ENCODE results near the gene RELL1.

GRCh38 chr4:37719021-37719420 lies 32.8 kb upstream of the RELL1 start:
- TF ChIP-seq ZNF704 (tag by site-specific recombination; IDR thresholded peaks at IDR 0.05) (no peak), ZNF274 (IDR thresholded peaks at IDR 0.05; ENCODE audit: low read length) (no peak), ZNF274 (tag by site-specific recombination; IDR thresholded peaks at IDR 0.05; ENCODE audit: borderline replicate concordance) (no peak), ZNF473 (tag by site-specific recombination; IDR thresholded peaks at IDR 0.05) (no peak), CTCF (tag by site-specific recombination; IDR thresholded peaks at IDR 0.05) (no peak), ZNF660 (tag by site-specific recombination; IDR thresholded peaks at IDR 0.05) (no peak), ZBTB1 (tag by site-specific recombination; IDR thresholded peaks at IDR 0.05) (no peak), ZNF645 (tag by site-specific recombination; IDR thresholded peaks at IDR 0.05) (no peak), ZNF549 (tag by site-specific recombination; IDR thresholded peaks at IDR 0.05) (no peak), MYNN (tag by site-specific recombination; IDR thresholded peaks at IDR 0.05; ENCODE audit: borderline replicate concordance) (no peak)
